Muscle of arm (tissue), 12 donors: Measurements from ENCODE around the gene LIPE. TPM values are rescaled to one million over a fixed set of nuclear protein-coding genes. Genes with fewer than 3 reads are reported as not detected.

ENCODE experiments used
- DNase-seq: peaks from one replicate; pipeline ENCODE4 v3.0.0-alpha.2; 2013
- polyA plus RNA-seq, 12 donors: library from polyadenylated mRNA; unstranded; fragments of 120-200 nt; gene quantifications; one replicate each; pipeline ENCODE4 v1.2.1, GENCODE V29; 2013; ENCODE audit not compliant: insufficient read length in 12 of 12

LIPE gene
- polyA plus RNA-seq, 12 donors = 4.0 to 20.1 (median 7.2) TPM; not detected in 1

GRCh38 chr19:42388851-42389489 is 38.2 kb downstream of the LIPE start:
- DNase-seq = no peak

DNA sequence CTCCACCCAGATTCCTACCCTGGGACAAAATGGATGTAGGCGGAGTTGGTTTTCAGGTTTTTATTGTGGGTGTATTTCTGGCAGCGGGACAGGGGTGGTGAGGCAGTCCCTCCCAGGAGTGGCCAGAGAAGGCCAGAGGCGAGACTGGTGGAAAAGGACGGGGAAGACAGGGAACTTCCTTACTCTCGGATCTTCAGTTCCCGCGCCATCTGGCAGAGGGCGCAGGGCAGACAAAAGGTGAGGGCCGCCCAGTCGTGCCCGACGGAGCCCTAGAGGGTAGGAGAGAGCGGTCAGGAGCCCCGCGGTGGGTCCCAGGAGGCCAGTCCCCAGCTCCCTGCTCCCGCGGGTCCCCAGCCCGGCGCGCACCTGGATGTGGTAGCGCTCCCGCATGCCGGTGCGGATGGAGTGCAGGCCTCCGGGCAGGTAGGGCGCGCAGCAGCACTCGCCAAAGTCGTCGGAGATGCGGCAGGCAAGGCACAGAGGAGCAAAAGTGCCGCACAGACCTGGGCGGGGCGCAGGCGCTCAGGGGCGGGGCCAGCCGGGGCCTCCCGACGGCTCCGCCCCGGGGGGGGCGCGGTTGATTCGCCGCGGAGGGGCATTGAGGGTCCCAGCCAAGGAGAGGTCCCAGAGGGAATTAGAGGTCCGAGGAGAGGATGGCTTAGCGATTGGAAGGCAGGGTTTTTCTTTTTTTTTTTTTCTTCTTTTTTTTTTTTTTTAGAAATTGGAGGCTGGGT is 40.0 kb downstream of the LIPE start:
- no peak for DNase-seq

DNA sequence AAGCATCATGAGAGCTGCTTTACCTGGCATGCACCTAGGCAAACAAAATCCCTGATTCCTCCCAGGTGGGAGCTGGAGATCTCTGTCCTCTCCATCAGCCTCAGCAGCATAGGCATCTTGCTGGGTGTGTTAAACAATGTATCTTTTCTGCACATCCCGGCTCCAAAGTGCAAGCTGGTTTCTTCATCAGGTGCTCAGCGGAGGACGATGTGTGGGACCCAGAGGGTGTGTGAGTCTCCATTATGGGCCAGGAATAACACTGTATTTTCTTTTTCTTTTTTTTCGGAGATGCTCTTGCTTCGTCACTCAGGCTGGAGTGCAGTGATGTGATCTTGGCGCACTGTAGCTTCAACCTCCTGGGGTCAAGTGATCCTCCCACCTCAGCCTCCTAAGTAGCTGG is 47.0 kb downstream of the LIPE start:
- no peak for DNase-seq

DNA sequence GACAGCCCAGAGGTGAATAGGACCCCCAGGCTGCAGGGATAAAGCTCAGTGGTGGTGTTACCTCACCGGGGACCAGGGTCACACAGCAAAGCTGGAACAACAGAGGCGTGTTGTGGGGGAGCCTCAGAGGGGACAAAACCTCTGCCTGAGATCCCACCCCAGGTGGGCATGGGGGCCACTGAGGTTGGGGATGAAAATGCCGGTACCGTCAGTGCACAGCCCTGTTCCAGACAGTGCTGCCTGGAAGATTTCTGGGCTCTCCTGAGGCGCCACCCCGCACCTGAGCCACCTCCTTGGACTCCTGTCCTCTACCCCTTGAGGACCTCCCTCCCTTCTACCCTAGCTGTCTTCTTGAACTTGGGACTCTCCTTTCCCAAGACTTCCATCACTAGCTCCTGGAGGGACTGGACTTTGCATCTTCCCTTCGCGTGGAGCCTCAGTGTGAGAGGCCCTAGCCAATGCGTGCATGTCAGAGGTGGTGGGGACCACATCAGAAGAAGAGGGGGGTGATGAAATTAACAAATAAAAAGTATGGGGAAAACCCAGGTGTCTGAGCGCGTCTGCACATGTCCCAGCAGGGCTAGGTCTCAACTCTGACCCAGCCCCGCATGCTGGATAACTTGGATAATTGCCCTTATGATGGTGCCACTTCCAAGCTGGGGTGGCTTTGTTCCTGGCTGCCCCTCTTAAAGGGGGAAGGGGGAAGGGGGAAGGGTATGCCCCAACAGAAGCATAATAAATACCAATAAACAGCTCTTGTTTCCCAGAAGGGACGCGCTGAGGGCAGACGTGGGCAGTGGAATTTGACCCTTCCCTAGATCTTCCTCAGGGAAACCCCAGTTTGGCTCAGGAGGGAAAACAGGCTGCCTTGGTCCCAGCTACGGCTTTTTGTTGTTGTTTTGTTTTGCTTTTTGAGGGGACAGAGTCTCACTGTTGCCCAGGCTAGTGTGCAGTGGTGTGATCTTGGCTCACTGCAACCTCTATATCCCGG is 48.7 kb downstream of the LIPE start:
- no peak for DNase-seq

- DNase-seq = no peak
Measured at GRCh38 chr19:42376177-42376555, 51.0 kb downstream of the LIPE start.

GRCh38 chr19:42375415-42376176 is 51.6 kb downstream of the LIPE start:
- DNase-seq = no peak

GRCh38 chr19:42374826-42375376 is 52.3 kb downstream of the LIPE start:
- DNase-seq = no peak

DNA sequence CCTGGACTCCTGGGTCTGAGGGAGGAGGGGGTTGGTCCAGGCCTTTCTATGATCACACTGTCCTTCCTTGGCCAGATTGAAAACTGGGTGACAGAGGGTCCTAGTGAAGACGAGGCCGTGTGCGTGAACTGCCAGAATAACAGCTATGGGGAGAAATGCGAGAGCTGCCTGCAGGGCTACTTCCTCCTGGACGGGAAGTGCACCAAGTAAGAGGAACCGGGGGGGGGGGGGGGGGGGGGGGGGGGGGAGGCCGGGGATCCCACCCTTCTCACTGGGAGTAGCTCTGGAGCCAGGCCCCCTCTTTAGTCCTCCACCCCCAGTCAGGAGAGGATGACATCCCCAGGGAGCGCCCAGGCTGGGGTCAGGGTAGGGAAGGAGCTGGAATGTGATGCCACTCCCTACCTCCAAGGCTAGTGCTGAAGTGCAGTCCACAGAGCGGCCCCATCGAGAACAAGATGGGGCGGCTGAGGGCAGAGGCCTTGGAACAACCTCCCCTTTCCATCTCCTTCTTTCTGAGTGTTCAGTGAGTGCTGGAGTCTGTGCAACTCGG is 56.5 kb downstream of the LIPE start:
- DNase-seq = no peak

DNA sequence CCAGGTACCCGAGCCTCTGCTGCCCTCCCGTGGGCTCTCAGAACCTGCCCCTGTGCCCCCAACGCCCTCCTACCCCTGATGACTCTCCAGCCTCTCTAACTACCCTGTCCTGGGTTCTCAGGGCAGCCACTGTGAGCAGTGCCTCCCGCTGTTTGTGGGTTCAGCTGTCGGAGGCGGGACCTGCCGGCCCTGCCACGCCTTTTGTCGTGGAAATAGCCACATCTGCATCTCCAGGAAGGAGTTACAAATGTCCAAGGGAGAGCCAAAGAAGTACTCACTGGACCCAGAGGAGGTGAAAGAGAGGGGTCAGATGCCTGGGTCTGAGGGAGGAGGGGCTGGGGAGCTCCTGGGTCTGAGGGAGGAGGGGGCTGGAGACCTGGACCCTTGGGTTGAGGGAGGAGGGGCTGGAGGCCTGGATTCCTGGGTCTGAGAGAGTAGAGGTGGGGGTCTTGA is 57.1 kb downstream of the LIPE start:
- no peak for DNase-seq

GRCh38 chr19:42369433-42370067 is 57.6 kb downstream of the LIPE start:
- no peak for DNase-seq

GRCh38 chr19:42368765-42369164 is 58.4 kb downstream of the LIPE start:
- no peak for DNase-seq

DNA sequence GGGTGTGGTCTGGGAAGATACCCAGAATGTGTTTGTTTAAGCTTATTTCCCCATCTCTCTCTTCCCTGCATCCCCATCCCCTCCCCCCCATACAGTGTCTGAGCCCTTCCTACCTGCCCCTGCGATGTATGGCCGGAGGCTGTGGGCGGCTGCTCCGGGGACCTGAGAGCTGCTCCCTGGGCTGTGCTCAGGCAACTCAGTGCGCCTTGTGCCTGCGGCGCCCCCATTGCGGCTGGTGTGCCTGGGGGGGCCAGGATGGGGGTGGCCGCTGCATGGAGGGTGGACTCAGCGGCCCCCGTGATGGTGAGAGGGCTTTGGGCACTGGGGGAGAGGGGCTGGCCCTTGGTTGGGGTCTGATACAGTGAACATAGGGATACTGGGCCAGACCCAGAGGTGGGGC is 58.8 kb downstream of the LIPE start:
- DNase-seq = no peak

- DNase-seq = no peak
Measured at GRCh38 chr19:42367929-42368328, 59.3 kb downstream of the LIPE start.

DNA sequence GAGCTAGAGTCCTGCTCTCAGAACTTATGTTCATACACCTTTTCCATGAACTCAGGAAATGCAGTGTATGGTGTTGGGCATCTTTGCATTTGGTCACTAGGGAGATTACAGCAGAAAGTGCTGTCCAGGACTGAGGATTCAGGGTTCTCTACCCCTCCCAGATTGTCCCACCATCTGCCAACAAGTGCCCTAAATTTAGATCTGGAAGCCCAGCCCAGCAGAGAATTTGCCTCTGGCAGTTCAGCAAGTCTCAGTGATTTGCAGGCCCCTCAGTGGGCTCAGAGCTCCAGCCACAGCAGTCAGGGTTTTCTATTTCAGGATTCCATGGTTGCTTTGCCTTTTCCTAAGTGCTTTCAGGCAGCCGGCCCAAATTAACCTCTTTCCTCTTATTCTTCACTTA is 60.5 kb downstream of the LIPE start:
- no peak for DNase-seq

DNA sequence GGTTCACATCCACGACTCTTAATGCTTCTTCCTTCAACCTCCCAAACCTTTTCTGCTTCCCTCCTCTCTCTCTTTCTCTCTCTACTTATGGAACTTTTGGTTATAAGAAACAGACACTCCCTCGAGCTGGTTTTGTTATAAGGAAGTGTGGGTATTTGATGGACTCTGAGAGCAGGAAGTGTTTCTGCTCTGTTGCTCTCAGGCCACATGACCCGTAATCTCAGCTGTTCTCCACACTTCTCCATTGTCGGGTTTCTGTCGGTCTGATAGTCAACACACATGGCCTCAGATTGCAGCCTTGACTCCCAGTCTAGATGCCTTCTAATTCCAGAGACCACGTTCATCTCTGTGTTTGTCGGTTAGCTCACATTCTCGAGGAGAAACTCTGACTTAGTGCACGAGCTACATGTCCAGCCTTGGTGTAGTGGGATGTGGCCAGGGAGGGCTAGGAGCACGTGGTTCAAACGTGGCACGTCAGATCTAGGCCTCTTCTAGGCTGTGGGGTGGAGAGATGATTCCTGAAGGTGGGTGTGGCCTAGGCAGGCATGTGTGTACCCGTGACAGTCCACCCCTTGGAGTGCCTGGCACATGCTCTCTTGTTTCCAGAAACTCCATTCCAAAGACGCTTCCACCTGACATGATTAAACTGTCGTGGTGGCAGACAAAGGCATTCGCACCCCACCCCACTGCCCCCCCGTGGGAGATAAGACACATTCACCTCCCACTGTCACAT is 63.4 kb downstream of the LIPE start:
- no peak for DNase-seq

DNA sequence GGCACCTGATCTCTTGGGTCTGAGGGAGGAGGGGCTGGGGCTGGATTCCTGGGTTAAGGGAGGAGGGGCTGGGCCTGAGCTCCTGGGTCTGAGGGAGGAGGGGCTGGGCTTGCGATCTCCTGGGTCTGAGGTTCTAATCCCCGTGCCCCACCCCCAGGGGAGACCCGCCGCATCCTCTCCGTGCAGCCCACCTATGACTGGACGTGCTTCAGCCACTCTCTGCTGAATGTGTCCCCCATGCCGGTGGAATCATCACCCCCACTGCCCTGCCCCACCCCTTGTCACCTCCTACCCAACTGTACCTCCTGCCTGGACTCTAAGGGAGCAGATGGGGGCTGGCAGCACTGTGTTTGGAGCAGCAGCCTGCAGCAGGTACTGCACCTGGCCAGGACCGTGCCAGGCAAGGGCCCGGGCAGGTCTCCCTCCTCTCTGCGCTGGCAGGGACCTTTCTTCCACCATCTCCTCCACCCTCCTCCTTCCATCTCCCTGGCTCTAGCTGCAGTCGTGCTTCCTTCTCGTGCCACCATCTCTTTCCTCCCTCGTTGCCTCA is 64.2 kb downstream of the LIPE start:
- no peak for DNase-seq

DNA sequence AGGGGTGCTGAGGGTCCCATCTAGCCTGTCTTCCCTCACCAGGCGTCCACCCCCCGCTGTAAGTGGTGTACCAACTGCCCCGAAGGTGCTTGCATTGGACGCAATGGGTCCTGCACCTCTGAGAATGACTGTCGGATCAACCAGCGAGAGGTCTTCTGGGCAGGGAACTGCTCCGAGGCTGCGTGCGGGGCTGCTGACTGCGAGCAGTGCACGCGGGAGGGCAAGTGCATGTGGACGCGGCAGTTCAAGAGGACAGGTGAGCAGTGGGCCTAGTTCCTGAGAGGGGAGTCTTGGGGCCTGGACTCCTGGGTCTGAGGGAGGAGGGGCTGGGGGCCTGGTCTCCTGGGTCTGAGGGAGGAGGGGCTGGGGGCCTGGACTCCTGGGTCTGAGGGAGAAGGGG is 64.8 kb downstream of the LIPE start:
- no peak for DNase-seq

- no peak for DNase-seq
Measured at GRCh38 chr19:42361545-42361910, 65.7 kb downstream of the LIPE start.

GRCh38 chr19:42360787-42361544 is 66.2 kb downstream of the LIPE start:
- DNase-seq = no peak
